Activated naive CD4-positive, alpha-beta T cell treated with anti-CD3 and anti-CD28 coated beads, Interleukin-2, amount 50 U/mL, for 72 hours (primary cell): ENCODE measurements around the gene ADA. TPM values are rescaled to one million over a fixed set of nuclear protein-coding genes. Genes with fewer than 3 reads are reported as not detected.
"Not testable (repeated sequence)": the region's sequence is repeated elsewhere in the genome, so short reads cannot be mapped to it uniquely, and the experiment has no call there.

ENCODE experiments used
- ATAC-seq, 2 donors: fragments of 150-1000 bp; cut with Tn5 transposase; 2 replicates each; pipeline ENCODE4 v1.10.0; 2021; ENCODE audit warnings: mild to moderate bottlenecking in 2 of 2, moderate library complexity in 2 of 2
- DNase-seq, 2 donors: peaks; one replicate each; pipeline ENCODE4 v3.0.0; 2021 to 2022; ENCODE audit warnings: low spot score in 2 of 2
- H3K27ac Mint-ChIP-seq, 2 donors: one replicate each; pipeline ENCODE4 v1.8.0; 2022; ENCODE audit warnings: mild to moderate bottlenecking in 2 of 2, mixed read lengths in 2 of 2
- H3K36me3 Mint-ChIP-seq, 2 donors: one replicate each; pipeline ENCODE4 v1.8.0; 2022; ENCODE audit warnings: mixed read lengths in 2 of 2
- H3K9me3 Mint-ChIP-seq, 2 donors: one replicate each; pipeline ENCODE4 v1.8.0; 2022; ENCODE audit warnings: mixed read lengths in 2 of 2
- total RNA-seq, 2 donors: library from RNA; stranded (reverse); gene quantifications; one replicate each; pipeline ENCODE4 v1.2.3, GENCODE V29; 2022

The ADA gene
- total RNA-seq, 2 donors from 2014 or later, result 33.4 to 54.9 TPM

DNA sequence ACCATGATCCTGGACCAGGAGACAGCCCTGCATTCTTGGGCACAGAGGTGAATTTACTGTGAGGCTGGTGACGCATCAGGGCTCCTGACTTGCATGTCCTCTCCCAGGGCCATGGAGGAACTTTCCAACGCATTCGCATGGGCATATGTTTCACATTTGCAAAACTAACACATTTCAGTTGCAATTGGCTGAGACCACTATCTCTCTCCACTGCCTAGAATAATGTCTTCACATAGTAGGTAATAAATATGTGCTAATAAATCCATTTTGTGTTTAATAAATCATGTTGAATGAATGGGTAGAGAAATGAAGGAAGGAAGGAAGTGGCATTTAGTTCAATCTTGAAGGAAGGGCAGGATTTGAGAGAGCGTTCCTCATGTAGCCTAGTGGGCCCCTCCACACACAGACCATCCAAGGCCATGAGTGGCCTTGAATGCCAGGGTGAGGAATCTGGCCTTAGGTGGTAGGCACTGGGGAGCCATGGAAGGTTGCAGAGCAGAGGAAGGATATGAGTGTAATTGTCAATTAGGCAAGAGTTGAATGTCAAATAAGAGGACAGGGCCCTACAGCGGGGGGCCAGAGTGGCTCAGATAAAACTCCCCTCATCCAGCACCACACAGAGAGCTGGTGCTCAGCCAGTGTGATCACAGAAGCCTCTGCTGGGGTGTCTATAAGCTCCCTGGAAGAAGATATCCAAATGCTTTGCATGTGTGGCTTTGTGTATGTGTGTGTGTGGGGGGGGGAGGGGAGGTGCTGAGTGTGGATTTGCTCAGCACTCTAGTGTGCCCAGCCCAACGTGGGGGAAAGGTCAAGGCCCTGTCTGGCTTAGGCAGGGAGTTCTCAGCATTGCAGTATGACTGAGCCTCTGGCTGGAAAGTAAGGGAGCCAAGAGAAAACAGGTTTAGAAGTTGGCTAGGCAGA lies 32.8 kb upstream of the ADA start:
- DNase-seq (no peak), ATAC-seq (no peak)
- H3K9me3 Mint-ChIP-seq, result no peaks in the 10 kb centered on the region
- H3K27ac Mint-ChIP-seq, result no peak overlapping the region
- H3K36me3 Mint-ChIP-seq, result no peaks in the 10 kb centered on the region

DNA sequence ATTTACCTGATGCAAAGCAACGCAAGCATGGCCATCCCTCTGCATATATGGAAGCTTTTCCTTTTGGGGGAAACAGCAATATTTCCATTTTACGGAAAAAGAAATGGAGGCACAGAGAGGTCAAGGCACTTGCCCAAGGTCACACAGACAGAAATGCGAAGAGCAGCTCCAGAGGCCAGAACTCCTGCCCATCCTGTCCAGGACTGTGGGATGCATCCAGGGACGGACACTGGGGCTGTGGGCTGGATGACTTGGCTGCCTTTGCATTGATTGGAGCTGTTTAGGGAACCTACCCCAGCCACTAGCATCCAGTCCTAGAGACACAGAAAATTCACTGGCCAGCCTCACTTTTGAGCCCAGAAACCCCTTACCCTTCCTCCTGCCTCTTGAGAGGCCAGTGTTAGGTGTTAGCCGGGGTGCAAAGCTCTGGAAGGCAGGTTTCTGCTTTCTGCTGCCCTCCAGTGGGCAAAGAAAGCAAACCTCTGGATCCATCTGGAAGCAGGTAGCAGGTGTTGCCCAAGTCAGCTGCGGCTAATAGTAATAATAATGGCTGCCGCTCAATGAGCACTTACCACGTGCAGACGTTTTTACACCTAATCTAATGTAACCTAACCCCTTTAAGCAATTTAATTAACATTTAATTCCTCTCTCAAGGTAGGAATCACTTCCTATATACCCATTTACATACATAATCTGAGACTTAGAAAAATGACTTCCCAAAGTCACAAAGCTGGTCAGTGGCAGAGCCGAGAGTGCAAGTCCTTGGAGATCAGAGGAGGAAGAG lies 32.0 kb upstream of the ADA start:
- ATAC-seq (peak; percentile 67 to 77), DNase-seq (peak in 1 of 2 donors; percentile 61)
- Mint-ChIP-seq H3K27ac (no peak overlapping the region), H3K36me3 (no peaks in the 10 kb centered on the region), H3K9me3 (no peaks in the 10 kb centered on the region)

DNA sequence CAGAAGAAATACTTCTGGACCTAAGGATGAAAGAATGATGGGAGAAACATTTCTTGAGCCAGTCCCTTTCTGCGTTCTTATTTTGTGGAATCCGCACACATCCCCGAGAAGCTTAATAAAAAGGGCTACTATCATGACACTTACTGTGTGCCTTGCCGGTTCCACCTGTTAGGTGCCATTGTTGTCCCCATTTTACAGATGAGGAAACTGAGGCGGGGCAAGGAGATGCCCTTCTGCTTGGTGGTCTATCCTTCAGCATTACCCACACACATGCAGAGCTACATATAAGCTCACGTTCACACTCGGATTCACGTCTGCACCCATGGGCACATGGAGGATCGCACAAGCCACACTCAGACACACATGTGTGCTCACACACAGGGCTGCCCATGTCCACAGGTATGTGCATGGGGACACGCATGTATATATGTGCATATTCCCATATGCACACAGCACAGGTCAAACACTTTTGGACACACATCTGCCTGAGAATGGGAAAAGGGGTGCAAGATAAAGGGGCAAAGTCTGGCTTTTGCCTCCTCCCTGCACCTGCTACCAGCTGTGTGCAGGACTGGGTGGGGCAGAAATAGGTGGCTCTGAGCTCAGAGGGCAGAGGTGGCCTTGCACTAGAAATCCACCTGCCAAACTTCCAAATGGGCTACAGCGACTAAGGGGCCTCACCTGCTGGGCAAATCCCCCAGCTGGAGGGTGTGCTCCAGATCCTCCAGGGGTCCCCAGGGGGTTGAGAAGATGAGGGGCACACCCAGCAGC lies 30.5 kb upstream of the ADA start:
- no peak for ATAC-seq
- Mint-ChIP-seq H3K9me3 (no peaks in the 10 kb centered on the region), H3K36me3 (no peaks in the 10 kb centered on the region), H3K27ac (no peak overlapping the region)
- no peak for DNase-seq

DNA sequence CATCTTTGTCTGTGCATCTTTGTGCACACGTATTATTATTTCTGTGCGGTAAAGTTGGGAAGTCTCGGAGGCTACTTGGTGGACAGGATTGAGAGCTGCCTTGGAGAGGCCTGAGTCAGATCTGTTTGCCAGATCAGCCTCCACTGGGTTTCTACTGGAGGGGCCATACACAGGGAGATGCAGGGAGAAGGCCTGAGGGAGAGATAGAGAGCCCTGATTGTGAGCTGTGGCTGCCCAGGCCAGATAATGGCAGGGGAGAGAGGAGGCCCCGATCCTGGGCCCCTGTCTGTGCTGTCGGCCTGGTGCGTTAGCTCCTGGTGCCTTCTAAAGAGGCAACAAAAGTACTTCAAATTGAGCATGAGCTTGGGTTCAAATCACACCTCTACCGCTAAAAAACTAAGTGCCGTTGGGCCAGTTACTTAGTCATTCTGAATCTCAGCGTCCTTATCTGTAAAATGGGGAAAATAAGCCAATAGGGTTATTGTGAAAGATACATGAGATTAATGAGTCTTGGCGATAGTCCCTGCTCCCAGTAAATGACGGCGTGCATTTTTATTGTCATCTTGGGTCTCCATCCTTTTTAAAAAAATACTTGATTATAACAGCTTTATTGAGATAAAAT lies 27.6 kb upstream of the ADA start:
- H3K27ac Mint-ChIP-seq, result peak overlapping the region in 1 of 2 donors; percentile 72
- ATAC-seq (no peak), DNase-seq (no peak)
- H3K9me3 Mint-ChIP-seq, result no peaks in the 10 kb centered on the region
- H3K36me3 Mint-ChIP-seq, result no peaks in the 10 kb centered on the region

DNA sequence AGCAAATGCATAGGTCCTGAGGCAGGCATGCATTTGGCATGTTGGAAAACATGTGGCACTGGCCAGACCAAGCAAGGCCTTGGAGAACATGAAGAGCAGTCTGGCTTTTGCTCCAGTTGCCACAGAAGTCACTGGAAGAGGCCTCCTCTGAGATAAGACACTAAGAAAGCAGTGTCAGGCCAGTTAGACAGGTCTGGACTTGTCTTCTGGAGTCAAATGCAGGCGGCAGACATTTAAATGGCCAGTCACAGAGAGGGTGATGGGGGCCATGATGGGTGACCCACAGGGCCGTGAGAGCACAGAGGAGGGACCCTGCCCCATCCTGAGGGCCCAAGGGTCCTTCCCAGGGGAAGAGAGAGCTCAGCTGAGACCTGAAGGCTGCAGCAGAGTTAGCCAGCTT lies 26.7 kb upstream of the ADA start:
- Mint-ChIP-seq H3K27ac (peak overlapping the region in 1 of 2 donors; percentile 75), H3K36me3 (no peaks in the 10 kb centered on the region), H3K9me3 (no peaks in the 10 kb centered on the region)
- ATAC-seq, result no peak
- no peak for DNase-seq

DNA sequence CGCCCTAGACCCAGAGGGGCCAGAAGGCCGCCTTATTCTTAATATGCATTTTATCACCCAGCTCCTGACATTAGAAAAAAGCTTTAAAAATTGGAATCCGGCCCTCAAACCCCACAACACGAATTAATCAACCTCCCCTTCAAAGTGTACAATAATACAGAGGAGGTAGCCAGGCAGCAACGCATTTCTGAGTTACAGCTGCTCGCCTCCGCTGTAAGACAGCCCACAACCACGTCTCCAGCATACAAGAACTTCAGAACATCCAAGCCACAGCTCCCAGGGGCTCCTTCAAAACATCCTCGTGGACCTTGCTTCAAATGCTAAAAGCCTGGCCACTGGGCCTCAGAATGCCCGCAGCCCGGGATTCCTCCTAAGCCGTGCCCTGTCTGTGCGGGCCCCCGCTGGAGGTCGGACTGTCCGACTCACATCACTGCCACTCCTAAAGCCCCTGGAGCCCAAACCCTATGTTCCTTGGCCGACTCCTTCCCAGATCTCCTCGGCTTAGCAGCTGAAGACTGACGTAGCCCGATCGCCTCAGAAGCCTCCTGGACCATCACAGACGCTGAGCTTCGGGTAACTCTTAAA lies 20.9 kb upstream of the ADA start:
- not testable (repeated sequence) for H3K9me3 Mint-ChIP-seq, H3K36me3 Mint-ChIP-seq, DNase-seq, ATAC-seq
- peak overlapping the region; percentile 60 to 70 for H3K27ac Mint-ChIP-seq

DNA sequence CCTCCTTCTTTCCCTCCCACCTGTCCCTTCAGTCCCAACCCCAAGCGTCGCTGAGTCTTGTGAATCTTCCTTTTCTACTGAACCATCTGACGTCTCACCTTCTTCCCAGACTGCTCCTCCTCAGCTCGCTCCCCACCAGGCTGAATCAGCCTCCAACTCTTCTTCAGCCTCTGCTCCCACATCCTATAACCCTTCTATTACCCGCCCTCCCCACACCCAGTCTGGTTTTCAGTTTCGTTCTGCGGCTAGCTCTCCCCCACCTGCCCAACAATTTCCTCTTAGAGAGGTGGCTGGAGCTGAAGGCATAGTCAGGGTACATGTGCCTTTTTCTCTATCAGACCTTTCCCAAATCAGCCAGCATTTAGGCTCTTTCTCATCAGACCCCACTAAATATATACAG lies 20.0 kb upstream of the ADA start:
- DNase-seq (peak; percentile 48 to 74), ATAC-seq (peak; percentile 80 to 99)
- not testable (repeated sequence) for H3K9me3 Mint-ChIP-seq, H3K36me3 Mint-ChIP-seq
- peak overlapping the region in 1 of 2 donors; percentile 70 for H3K27ac Mint-ChIP-seq

DNA sequence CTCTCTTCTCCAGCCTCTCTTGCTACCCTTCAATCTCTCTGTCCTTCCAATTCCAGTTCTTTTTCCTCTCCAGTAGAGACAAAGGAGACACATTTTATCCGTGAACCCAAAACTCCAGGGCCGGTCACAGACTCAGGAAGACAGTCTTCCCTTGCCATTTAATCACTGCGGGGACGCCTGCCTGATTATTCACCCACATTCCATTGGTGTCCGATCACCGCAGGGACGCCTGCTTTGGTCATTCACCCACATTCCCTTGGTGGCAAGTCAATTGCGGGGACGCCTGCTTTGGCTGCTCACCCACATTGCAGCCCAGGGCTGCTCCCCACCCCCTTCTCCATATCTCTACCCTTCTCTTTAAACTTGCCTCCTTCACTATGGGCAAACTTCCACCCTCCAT lies 19.4 kb upstream of the ADA start:
- H3K27ac Mint-ChIP-seq, result peak overlapping the region in 1 of 2 donors; percentile 70
- not testable (repeated sequence) for H3K9me3 Mint-ChIP-seq, H3K36me3 Mint-ChIP-seq, ATAC-seq, DNase-seq

DNA sequence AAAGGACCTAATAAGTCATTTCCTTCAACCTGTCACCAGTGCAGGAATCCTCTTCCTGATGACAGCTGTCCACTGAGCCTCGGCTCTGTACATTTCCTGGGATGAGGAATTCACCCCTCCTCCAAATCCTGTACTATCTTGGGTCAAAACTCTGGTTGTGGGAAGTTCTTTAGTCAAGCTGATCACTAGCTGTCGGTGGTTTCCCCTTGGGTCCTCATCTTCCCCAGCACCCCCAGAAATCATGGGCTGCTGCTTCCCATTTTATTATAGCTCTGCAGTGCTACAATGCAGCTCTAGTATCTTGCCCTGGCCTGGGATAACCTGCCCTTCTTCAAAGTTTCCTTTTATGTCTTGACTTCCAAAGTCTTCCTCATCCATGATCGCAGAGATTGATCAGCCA lies 14.6 kb upstream of the ADA start:
- Mint-ChIP-seq H3K9me3 (no peaks in the 10 kb centered on the region), H3K36me3 (no peaks in the 10 kb centered on the region), H3K27ac (no peak overlapping the region)
- no peak for ATAC-seq
- no peak for DNase-seq

DNA sequence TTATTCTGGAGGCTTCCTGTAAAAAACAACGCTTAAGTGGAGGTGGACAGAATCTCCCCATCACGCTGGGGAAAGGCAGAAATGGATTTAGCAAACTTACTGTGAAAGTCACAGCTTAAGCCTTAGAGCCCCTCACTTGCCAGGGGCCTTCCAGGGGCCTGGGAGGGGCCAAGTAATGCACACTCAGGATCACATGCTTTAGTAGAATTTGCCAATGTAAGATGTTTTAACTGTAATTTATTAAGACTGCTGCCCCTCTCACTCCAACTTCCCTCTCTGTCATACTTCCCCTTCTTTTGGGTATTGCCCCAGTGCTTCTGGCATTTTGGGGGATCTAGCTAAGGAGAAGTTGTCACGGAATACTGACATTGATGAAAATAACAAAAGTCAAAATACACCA lies 12.6 kb upstream of the ADA start:
- Mint-ChIP-seq H3K9me3 (no peaks in the 10 kb centered on the region), H3K27ac (no peak overlapping the region), H3K36me3 (no peaks in the 10 kb centered on the region)
- ATAC-seq, result no peak
- no peak for DNase-seq

DNA sequence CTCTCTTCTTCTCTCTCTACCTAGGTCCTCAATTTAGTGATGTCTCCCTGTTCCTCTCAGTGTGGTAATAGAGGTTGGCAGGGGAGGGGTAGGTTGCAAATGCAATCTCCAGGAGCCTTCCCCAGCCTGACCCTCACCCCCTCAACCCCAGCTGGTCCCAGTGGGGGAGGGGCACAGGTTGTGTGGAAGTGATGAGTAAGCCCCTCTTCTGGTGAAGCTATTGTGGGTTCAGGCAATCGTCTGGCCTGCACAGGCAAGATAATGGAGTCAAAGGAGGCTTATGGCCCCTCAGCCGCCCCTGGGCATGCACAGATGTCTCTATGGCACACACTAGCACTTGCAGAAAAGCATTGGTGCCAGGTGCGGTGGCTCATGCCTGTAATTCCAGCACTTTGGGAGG lies 10.8 kb upstream of the ADA start:
- no peak for DNase-seq
- Mint-ChIP-seq H3K27ac (no peak overlapping the region), H3K9me3 (peaks cover 0 to 4% of the 10 kb centered on the region in 2 donors), H3K36me3 (no peaks in the 10 kb centered on the region)
- ATAC-seq, result no peak

DNA sequence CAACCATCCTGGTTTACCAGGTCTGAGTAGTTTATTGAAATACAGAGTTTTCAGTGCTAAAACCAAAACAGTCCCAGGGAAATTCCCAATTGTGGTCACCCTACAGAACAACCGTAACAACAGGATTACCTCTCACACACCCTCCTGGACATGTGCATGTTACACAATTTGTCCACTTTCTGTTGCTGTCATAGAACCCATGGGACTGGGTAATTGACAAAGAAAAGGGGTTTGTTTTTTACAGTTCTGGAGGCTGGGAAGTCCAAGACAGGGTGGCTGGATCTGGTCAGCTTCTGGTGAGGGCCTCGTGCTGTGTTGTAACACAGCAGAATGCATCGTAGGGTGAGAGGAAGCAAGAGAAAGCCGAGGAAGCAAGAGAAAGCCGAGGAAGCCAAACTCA lies 9.1 kb upstream of the ADA start:
- H3K9me3 Mint-ChIP-seq, result peaks cover 0 to 4% of the 10 kb centered on the region in 2 donors
- H3K27ac Mint-ChIP-seq, result peak overlapping the region in 1 of 2 donors; percentile 30
- DNase-seq (no peak), ATAC-seq (peak in 1 of 2 donors; percentile 45)
- H3K36me3 Mint-ChIP-seq, result no peaks in the 10 kb centered on the region

DNA sequence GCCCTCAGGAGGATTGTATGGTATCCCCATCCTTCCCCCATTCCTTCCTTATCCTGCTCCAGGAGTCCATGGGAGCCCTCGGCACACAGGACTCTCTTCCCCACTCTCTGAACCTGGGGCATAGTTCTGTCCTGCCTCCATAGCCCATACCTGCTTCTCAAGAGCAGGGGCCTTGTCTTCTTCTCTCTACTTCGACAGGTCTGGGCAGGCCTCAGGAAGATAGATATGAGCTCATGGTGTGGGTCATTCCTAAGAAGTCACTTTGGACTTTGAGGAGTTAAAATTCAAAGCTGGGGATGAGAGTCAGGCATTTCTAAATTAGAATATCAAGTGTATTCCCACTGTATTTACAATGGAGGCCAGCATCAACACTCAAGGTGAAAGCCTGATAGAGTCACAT lies 8.4 kb upstream of the ADA start:
- peaks cover 0 to 4% of the 10 kb centered on the region in 2 donors for H3K9me3 Mint-ChIP-seq
- peak overlapping the region in 1 of 2 donors; percentile 33 for H3K27ac Mint-ChIP-seq
- DNase-seq, result no peak
- ATAC-seq, result no peak
- no peaks in the 10 kb centered on the region for H3K36me3 Mint-ChIP-seq

DNA sequence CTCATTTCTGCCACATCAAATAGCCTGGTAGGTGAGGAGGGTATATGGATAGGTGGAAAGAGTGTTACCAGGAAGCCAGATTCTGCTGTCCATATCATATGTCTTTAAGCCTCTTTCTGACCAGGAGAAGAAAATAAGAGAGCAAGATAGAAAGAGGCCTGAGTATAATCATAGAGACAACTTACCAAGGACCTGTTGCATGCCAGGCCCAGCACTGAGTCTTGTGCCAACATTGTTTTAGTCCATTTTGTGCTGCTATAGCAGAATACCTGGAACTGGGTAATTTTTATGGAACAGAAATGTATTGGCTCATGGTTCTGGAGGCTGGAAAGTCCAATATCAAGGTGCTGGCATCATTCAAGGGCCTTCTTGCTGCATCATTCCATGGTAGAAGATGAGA lies 7.3 kb upstream of the ADA start:
- Mint-ChIP-seq H3K27ac (peak overlapping the region in 1 of 2 donors; percentile 79), H3K9me3 (peaks cover 0 to 10% of the 10 kb centered on the region in 2 donors), H3K36me3 (peaks cover 0 to 2% of the 10 kb centered on the region in 2 donors)
- DNase-seq (no peak), ATAC-seq (no peak)

DNA sequence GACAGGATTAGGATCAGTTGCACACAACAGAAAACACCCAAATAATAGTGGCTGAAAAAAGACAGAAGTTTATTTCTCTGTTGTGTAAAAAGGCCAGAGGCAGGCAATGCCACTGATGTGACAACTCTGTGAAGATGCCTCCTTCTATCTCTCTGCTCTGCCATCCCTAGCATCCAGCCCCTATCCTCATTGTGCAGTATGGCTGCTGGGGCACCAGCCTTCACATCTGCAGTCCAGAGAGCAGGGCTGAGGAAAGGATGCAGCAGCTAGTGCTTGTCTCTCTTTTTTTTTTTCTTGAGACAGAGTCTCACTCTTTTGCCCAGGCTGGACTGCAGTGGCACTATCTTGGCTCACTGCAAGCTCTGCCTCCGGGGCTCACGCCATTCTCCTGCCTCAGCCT lies 6.4 kb upstream of the ADA start:
- DNase-seq, result no peak
- ATAC-seq, result no peak
- Mint-ChIP-seq H3K9me3 (peaks cover 0 to 16% of the 10 kb centered on the region in 2 donors), H3K36me3 (peaks cover 0 to 11% of the 10 kb centered on the region in 2 donors), H3K27ac (no peak overlapping the region)

DNA sequence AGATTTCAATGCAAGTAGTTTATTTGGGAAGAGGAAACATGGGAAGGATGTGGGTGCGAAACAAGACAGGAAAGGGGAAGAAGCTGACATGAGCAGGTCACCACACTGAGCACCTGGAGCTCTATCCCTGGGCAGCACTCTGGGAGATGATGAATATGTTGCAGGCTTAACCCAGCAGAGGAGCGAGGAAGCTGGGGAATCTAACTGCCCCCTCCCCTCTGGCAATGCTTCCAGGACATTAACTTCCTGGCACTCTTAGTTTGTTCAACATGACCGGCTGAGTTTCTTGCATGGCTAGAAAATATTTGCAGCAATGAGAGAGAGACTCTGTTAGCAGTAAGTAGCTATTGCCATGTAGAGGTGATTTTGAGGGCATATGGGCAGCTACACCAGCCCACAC lies 4.9 kb upstream of the ADA start:
- peaks cover 0 to 16% of the 10 kb centered on the region in 2 donors for H3K9me3 Mint-ChIP-seq
- peaks cover 4 to 11% of the 10 kb centered on the region in 2 donors for H3K36me3 Mint-ChIP-seq
- no peak overlapping the region for H3K27ac Mint-ChIP-seq
- DNase-seq (no peak), ATAC-seq (no peak)
